GM12878 (cell line): ENCODE measurements around the gene IFITM5. TPM values are rescaled to one million over a fixed set of nuclear protein-coding genes. Genes with fewer than 3 reads are reported as not detected.

Source experiments
- ATAC-seq: fragments of 200-7000 bp; cut with Tn5 transposase; 3 replicates; pipeline ENCODE4 v1.9.1; 2020; ENCODE audit warnings: mild to moderate bottlenecking, moderate library complexity
- BruUV-seq: library from RNA; stranded (reverse); fragments of 400-500 nt; replicated peaks from 2 replicates; lab custom pipeline; 2021; lab: Mats Ljungman, UMichigan
- CTCF ChIA-PET: fragments of 300-600 bp; sonication (Branson Sonifier 250); formaldehyde crosslinking; extraction: SDS; loops from one replicate; lab custom pipeline; 2021; ENCODE audit warnings: inconsistent platforms; lab: Yijun Ruan, JAX
- POLR2A ChIA-PET: fragments of 350-600 bp; formaldehyde crosslinking; extraction: SDS; loops from one replicate; lab custom pipeline; 2021; ENCODE audit warnings: inconsistent platforms; lab: Charles Lee
- RAD21 ChIA-PET: fragments of 300-600 bp; sonication (Branson Sonifier 250); formaldehyde crosslinking; loops from one replicate; lab custom pipeline; 2023; ENCODE audit warnings: antibody characterized with exemption; ENCODE audit not compliant: unreplicated experiment; lab: Charles Lee
- SMC1A ChIA-PET: fragments of 300-600 bp; sonication (Branson Sonifier 250); formaldehyde crosslinking; loops from one replicate; lab custom pipeline; 2023; ENCODE audit not compliant: unreplicated experiment, uncharacterized antibody; lab: Charles Lee
- DNase-seq: peaks from one replicate; pipeline ENCODE4 v3.0.0-alpha.2; 2011; ENCODE audit warnings: low read depth, low spot score
- FAIRE-seq: peaks from 3 replicates; lab custom pipeline; 2011; peaks lifted over from hg19 to GRCh38; lab: Jason Lieb, UNC
- H2AFZ ChIP-seq: 2 replicates; pipeline ENCODE4 v1.6.0; 2011; ENCODE audit warnings: low read depth, low read length, control low read depth; ENCODE audit not compliant: control insufficient read depth
- H3K27ac ChIP-seq: 2 replicates; pipeline ENCODE4 v1.5.1; 2011; ENCODE audit warnings: control low read depth; ENCODE audit not compliant: control insufficient read depth, insufficient read depth
- H3K27me3 ChIP-seq, 2 experiments: replicated peaks in 1 of 2; 2 replicates each; pipeline versions ENCODE4 v1.6.0 to v1.6.1; 2011; ENCODE audit warnings: low read length in 1 of 2; ENCODE audit not compliant: control insufficient read depth in 2 of 2, insufficient read depth in 2 of 2
- H3K36me3 ChIP-seq, 2 experiments: 2 replicates each; pipeline ENCODE4 v1.5.1; 2011; ENCODE audit warnings: low read length in 1 of 2; ENCODE audit not compliant: control insufficient read depth in 2 of 2, insufficient read depth in 2 of 2
- H3K4me1 ChIP-seq: 2 replicates; pipeline ENCODE4 v1.6.1; 2011; ENCODE audit warnings: mild to moderate bottlenecking, low read length, moderate library complexity, mixed read lengths; ENCODE audit not compliant: control insufficient read depth, insufficient read depth
- H3K4me2 ChIP-seq: 2 replicates; pipeline ENCODE4 v1.6.0; 2011; ENCODE audit warnings: control low read depth; ENCODE audit not compliant: control insufficient read depth, insufficient read depth
- H3K4me3 ChIP-seq: fragments of 200-600 bp; sonication (generic); 2 replicates; pipeline ENCODE4 v1.5.1; 2016
- H3K79me2 ChIP-seq: 2 replicates; pipeline ENCODE4 v1.6.0; 2011; ENCODE audit warnings: low read length; ENCODE audit not compliant: control insufficient read depth, insufficient read depth
- H3K9ac ChIP-seq: 2 replicates; pipeline ENCODE4 v1.8.0; 2011; ENCODE audit warnings: low read length, control low read depth, mixed read lengths; ENCODE audit not compliant: control insufficient read depth, insufficient read depth
- H3K9me3 ChIP-seq: replicated peaks from 3 replicates; pipeline ENCODE4 v1.5.1; 2011; ENCODE audit warnings: mild to moderate bottlenecking, low read length; ENCODE audit not compliant: control insufficient read depth, insufficient read depth
- H4K20me1 ChIP-seq: 2 replicates; pipeline ENCODE4 v1.6.0; 2011; ENCODE audit not compliant: control insufficient read depth, insufficient read depth
- FOXM1 ChIP-seq: IDR thresholded peaks from 2 replicates; pipeline ENCODE4 v1.6.1; 2012; ENCODE audit warnings: low read depth, mild to moderate bottlenecking, inconsistent platforms, low read length, moderate library complexity
- SREBF2 ChIP-seq: IDR thresholded peaks from 2 replicates; pipeline ENCODE4 v1.6.1; 2012; ENCODE audit warnings: mild to moderate bottlenecking, low read length
- WGBS: methylation state at CpG from one replicate; pipeline ENCODE4 v1.1.6; 2016; ENCODE audit warnings: low lambda C conversion rate; ENCODE audit not compliant: insufficient replicate concordance, insufficient coverage; ENCODE audit errors: missing lambda C conversion rate; 5-methylcytosine and 5-hydroxymethylcytosine counted together
- in situ Hi-C: fragments of 300-500 bp; cut with MboI; formaldehyde crosslinking; loops from 9 replicates; pipeline ENCODE4 v1.14.3; 2018; ENCODE audit warnings: mixed read lengths
- intact Hi-C: fragments of 100-400 bp; cut with micrococcal nuclease; formaldehyde crosslinking; loops from one replicate; pipeline ENCODE4 v1.14.2; 2022; ENCODE audit not compliant: unreplicated experiment
- polyA plus RNA-seq, 11 experiments: library from polyadenylated mRNA; depleted of rRNA in 4 of 11; unstranded in 6 of 11; stranded (reverse) in 5 of 11; fragments of >200 nt; fragmentation: Nextera tagmentation in 4 of 11; fragmentation: Illumina TruSeq in 1 of 11; extraction: Ambion mirVana in 4 of 11; extraction: Trizol in 1 of 11; gene quantifications; 1 replicate in 1 of 11; 2 replicates in 10 of 11; pipeline versions ENCODE4 v1.2.1 to v1.2.3, GENCODE V29; 2011 to 2016; ENCODE audit warnings: inconsistent platforms in 2 of 11, missing spikeins in 2 of 11, low read depth in 1 of 11
- total RNA-seq, 4 experiments: library from RNA; depleted of rRNA in 3 of 4; stranded (reverse); fragments of >200 nt in 3 of 4; fragmentation: Illumina TruSeq in 1 of 4; extraction: Trizol in 1 of 4; gene quantifications; 2 replicates each; pipeline versions ENCODE4 v1.2.1 to v1.2.3, GENCODE V29; 2013 to 2021
- TF ChIP-seq, protein P1 (sequence below): fragments of 450-650 bp; IDR thresholded peaks from 2 replicates; pipeline ENCODE4 v1.6.1; 2016; ENCODE audit warnings: mild to moderate bottlenecking
- TF ChIP-seq, protein P2 (sequence below): fragments of 450-650 bp; IDR thresholded peaks from 2 replicates; pipeline ENCODE4 v1.6.1; 2017; ENCODE audit warnings: mild to moderate bottlenecking
- TF ChIP-seq, protein P3 (sequence below): fragments of 450-650 bp; IDR thresholded peaks from 2 replicates; pipeline ENCODE4 v1.6.1; 2017; ENCODE audit warnings: borderline replicate concordance
- TF ChIP-seq, protein P4 (sequence below): IDR thresholded peaks from 2 replicates; pipeline ENCODE4 v1.6.1; 2011; ENCODE audit warnings: low read depth, low read length, improper control_type of control experiment, borderline replicate concordance

IFITM5 gene
- total and polyA plus RNA-seq, 10 of the 15 experiments (the other 5 are each of a cell fraction or from before 2014, with no cell fraction given), result not detected

DNA sequence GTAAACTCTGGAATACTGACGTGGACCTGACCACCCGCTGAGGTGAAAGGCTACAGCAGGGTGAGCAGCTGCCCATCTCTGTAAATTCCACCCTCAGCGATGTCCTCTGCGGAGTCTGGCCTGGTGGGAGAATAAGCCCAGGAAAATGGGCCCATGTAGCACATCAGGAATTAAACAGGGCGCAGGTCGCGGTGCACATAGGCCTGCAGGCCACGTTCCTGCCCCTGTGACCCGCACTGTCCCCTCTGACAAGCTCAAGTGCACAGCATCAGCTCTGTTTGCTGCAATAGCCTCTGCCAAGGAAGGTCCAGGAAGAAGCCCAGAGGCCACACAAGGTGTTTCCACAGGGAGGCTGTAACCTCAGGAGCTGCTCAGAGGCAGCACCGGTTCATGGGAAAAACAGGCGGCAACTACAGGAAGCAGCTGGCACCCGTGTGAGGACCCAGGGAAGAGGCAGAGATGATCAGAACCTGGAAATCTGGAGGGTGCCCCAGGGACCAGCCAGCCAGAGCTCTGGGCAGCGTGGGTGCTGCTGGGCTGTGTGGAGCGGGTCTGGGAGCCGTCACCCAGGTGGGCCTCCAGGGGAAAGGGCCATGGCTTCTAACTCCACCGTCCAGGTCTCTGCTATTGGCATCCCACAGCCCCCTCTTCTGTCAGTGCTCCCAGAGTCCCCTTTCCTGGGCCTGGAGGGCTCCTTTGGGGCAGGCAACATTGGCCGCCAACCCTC is 7.5 kb upstream of the IFITM5 start:
- Histone ChIP-seq H2AFZ (no peak overlapping the region), H3K4me2 (no peak overlapping the region), H3K4me3 (no peak overlapping the region), H3K4me1 (peaks cover 22% of the 10 kb centered on the region), H4K20me1 (no peaks in the 10 kb centered on the region), H3K9ac (no peak overlapping the region), H3K36me3 (no peaks in the 10 kb centered on the region), H3K79me2 (peaks cover 25% of the 10 kb centered on the region), H3K27ac (no peak overlapping the region), H3K27me3 (no peaks in the 10 kb centered on the region), H3K9me3 (no peaks in the 10 kb centered on the region)
- WGBS, result 95% methylated on average over 17 of the region's 17 CpGs
- POLR2A ChIA-PET, result interaction anchor here (0.9 to 2.8 kb wide), 5 partner anchors 21 to 142 kb away, joined by 3 to 12 read pairs (median 4); partner anchors contain the start of gene SIRT3
- intact Hi-C loops, result loop anchor here (5.0 to 10.0 kb wide), 2 partner anchors 100 to 138 kb away; partner anchors contain the start of genes ANO9, BET1L and RIC8A
- SMC1A ChIA-PET, result interaction anchor here (0.8 to 3.3 kb wide), 10 partner anchors 10 to 69 kb away, joined by 3 to 20 read pairs (median 5); partner anchors contain the start of gene PSMD13
- TF ChIP-seq FOXM1 (no peak), SREBF2 (no peak)
- RAD21 ChIA-PET, result interaction anchor here (1.1 to 2.4 kb wide), 6 partner anchors 11 to 100 kb away, joined by 3 to 19 read pairs (median 6); partner anchors contain the start of genes BET1L and RIC8A
- no TSS peak for BruUV-seq
- FAIRE-seq, result no peak
- in situ Hi-C loops, result no loop called here
- ATAC-seq, result no peak
- CTCF ChIA-PET, result interaction anchor here (1.0 to 4.5 kb wide), 11 partner anchors 10 to 141 kb away, joined by 3 to 33 read pairs (median 13); partner anchors contain the start of genes BET1L and RIC8A
- DNase-seq, result no peak

DNA sequence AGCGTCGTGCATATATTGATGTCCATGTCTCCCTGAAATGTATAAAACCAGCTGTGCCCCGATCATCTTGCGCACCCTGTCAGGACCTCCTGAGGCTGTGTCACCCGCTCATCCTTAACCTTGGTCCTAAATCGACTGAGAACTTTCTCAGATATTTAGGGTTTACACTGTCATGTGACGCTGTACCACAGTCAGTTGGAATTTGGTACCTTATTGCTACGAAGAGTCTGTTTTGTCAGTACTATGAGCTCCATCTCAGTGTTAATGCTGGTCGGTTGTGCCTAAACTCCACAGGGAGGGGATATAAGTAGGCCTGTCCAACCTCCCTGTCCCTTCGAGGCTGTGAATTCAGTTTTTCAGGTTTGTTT is 6.5 kb upstream of the IFITM5 start:
- Histone ChIP-seq H4K20me1 (no peaks in the 10 kb centered on the region), H3K9me3 (no peaks in the 10 kb centered on the region), H3K36me3 (no peaks in the 10 kb centered on the region), H3K27ac (no peak overlapping the region), H3K4me1 (peaks cover 20% of the 10 kb centered on the region), H3K79me2 (peaks cover 22% of the 10 kb centered on the region), H3K4me3 (no peak overlapping the region), H3K4me2 (no peak overlapping the region), H3K9ac (no peak overlapping the region), H3K27me3 (no peaks in the 10 kb centered on the region), H2AFZ (no peak overlapping the region)
- BruUV-seq, result no TSS peak
- ChIA-PET SMC1A (interaction anchor here (0.8 to 3.3 kb wide), 15 partner anchors 11 to 68 kb away, joined by 3 to 20 read pairs (median 4); partner anchors contain the start of gene PSMD13), RAD21 (interaction anchor here (0.8 to 2.4 kb wide), 11 partner anchors 11 to 69 kb away, joined by 3 to 19 read pairs (median 5); partner anchors contain the start of genes PSMD13 and SIRT3), CTCF (interaction anchor here (0.8 to 4.5 kb wide), 14 partner anchors 11 to 146 kb away, joined by 3 to 33 read pairs (median 10); partner anchors contain the start of genes BET1L, PGGHG, PSMD13 and RIC8A), POLR2A (interaction anchor here (0.6 to 2.8 kb wide), 5 partner anchors 22 to 53 kb away, joined by 3 to 12 read pairs (median 4); no protein-coding TSS in a partner anchor)
- intact Hi-C loops, result loop anchor here (5.0 to 10.0 kb wide), 2 partner anchors 99 to 139 kb away; partner anchors contain the start of genes ANO9, BET1L and RIC8A
- in situ Hi-C loops, result no loop called here
- 80% methylated on average over 10 of the region's 10 CpGs for WGBS
- DNase-seq (no peak), ATAC-seq (no peak), FAIRE-seq (no peak)
- TF ChIP-seq FOXM1, result no peak
- TF ChIP-seq, protein P1, sequence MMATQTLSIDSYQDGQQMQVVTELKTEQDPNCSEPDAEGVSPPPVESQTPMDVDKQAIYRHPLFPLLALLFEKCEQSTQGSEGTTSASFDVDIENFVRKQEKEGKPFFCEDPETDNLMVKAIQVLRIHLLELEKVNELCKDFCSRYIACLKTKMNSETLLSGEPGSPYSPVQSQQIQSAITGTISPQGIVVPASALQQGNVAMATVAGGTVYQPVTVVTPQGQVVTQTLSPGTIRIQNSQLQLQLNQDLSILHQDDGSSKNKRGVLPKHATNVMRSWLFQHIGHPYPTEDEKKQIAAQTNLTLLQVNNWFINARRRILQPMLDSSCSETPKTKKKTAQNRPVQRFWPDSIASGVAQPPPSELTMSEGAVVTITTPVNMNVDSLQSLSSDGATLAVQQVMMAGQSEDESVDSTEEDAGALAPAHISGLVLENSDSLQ, result no peak
- TF ChIP-seq, protein P2, sequence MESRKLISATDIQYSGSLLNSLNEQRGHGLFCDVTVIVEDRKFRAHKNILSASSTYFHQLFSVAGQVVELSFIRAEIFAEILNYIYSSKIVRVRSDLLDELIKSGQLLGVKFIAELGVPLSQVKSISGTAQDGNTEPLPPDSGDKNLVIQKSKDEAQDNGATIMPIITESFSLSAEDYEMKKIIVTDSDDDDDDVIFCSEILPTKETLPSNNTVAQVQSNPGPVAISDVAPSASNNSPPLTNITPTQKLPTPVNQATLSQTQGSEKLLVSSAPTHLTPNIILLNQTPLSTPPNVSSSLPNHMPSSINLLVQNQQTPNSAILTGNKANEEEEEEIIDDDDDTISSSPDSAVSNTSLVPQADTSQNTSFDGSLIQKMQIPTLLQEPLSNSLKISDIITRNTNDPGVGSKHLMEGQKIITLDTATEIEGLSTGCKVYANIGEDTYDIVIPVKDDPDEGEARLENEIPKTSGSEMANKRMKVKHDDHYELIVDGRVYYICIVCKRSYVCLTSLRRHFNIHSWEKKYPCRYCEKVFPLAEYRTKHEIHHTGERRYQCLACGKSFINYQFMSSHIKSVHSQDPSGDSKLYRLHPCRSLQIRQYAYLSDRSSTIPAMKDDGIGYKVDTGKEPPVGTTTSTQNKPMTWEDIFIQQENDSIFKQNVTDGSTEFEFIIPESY, result no peak
- TF ChIP-seq, protein P3, sequence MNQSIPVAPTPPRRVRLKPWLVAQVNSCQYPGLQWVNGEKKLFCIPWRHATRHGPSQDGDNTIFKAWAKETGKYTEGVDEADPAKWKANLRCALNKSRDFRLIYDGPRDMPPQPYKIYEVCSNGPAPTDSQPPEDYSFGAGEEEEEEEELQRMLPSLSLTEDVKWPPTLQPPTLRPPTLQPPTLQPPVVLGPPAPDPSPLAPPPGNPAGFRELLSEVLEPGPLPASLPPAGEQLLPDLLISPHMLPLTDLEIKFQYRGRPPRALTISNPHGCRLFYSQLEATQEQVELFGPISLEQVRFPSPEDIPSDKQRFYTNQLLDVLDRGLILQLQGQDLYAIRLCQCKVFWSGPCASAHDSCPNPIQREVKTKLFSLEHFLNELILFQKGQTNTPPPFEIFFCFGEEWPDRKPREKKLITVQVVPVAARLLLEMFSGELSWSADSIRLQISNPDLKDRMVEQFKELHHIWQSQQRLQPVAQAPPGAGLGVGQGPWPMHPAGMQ, result no peak
- TF ChIP-seq, protein P4, sequence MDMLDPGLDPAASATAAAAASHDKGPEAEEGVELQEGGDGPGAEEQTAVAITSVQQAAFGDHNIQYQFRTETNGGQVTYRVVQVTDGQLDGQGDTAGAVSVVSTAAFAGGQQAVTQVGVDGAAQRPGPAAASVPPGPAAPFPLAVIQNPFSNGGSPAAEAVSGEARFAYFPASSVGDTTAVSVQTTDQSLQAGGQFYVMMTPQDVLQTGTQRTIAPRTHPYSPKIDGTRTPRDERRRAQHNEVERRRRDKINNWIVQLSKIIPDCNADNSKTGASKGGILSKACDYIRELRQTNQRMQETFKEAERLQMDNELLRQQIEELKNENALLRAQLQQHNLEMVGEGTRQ, result no peak
